Embryonic facial prominence (tissue), 1 donor: Measurements from ENCODE around the gene PTGER3.
"Not testable (repeated sequence)": the region's sequence is repeated elsewhere in the genome, so short reads cannot be mapped to it uniquely, and the experiment has no call there.

Source experiments
- DNase-seq: peaks from one replicate; pipeline ENCODE4 v3.0.0-alpha.2; 2016; ENCODE audit errors: extremely low spot score

The PTGER3 gene

GRCh38 chr1:70948396-70949017 lies 99.1 kb downstream of the PTGER3 start:
- no peak for DNase-seq

- DNase-seq, result no peak
These were observed 99.8 kb downstream of the PTGER3 start for GRCh38 chr1:70947835-70948234.

- DNase-seq, result no peak
These were observed 101.9 kb downstream of the PTGER3 start for GRCh38 chr1:70945676-70946075.

- no peak for DNase-seq
These were observed 102.4 kb downstream of the PTGER3 start for GRCh38 chr1:70945251-70945650.

- no peak for DNase-seq
These were observed 106.1 kb downstream of the PTGER3 start for GRCh38 chr1:70941563-70941962.

GRCh38 chr1:70940398-70940797 lies 107.2 kb downstream of the PTGER3 start:
- DNase-seq, result not testable (repeated sequence)

GRCh38 chr1:70934194-70934961 lies 113.2 kb downstream of the PTGER3 start:
- DNase-seq, result no peak

- DNase-seq, result no peak
These were observed 117.6 kb downstream of the PTGER3 start for GRCh38 chr1:70930062-70930461.

GRCh38 chr1:70922196-70922595 lies 125.4 kb downstream of the PTGER3 start:
- DNase-seq, result no peak
